Measurements from ENCODE around the gene RGS6. TPM values are rescaled to one million over a fixed set of nuclear protein-coding genes. Genes with fewer than 3 reads are reported as not detected.

The RGS6 gene
- total RNA-seq, 2 experiments from 2014 or later, result 0.39 to 0.57 TPM

DNA sequence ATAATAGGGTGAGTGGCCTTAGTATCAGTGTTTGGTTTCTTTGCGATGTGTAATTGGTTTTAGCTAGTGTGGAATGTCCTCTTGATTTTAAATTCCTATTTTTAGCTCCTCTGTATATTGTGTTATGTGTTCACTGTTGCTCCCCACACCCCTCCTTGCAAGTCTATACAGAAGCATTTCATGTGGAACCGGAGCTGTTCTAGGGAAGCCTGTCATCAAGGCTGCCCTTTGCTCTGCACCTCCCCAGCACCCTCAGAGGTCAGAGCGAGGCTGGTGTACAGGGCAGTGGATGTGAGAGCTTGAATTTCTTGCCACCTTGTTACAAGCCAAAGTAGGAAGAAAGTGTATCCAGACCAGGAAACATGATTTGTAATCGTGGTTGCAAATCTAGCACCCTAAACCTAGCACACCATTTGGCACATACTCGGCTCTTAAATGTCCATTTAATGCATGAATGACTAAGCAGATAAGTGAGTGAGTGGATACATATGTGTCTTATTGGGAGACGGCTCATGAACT lies 376.8 kb downstream of the RGS6 start:
- intact Hi-C loops (cut with DNase I, micrococcal nuclease), result loop anchor here in 1 of 2 experiments (10.0 kb wide), 1 partner anchor 374 kb away; the partner anchor contains the start of gene RGS6
- POLR2A ChIA-PET, result no interaction called here
- Mint-ChIP-seq H3K27ac (no peak overlapping the region), H3K36me3 (ENCODE audit: low read depth) (no peaks in the 10 kb centered on the region), H3K9me3 (ENCODE audit: low read depth) (peaks cover 10% of the 10 kb centered on the region), H3K4me3 (no peak overlapping the region), H3K27me3 (peaks cover 20% of the 10 kb centered on the region), H3K4me1 (peaks cover 8% of the 10 kb centered on the region)
- ATAC-seq, result no peak
- DNase-seq, result no peak
- CTCF ChIA-PET, result no interaction called here

DNA sequence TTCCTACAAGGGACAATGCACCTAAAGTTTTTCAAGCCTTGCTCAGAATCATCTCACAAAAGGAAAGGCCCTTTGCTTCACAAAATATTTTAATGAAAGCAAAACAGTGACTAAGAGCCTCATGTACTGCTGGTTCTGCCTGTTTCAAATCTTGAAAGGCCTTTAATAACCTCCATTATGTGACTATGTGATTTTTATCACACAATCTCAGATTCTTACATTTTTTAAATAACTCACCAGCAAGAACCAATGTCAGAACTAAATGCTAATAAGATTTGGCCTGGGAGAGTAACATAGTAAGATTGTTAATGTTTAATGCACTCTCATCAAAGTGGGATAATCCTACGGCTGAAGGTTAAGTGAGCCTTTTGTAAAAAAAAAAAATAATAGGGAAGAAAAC lies 378.9 kb downstream of the RGS6 start:
- H3K9me3 Mint-ChIP-seq (ENCODE audit: low read depth), result peaks cover 3% of the 10 kb centered on the region
- H3K36me3 Mint-ChIP-seq (ENCODE audit: low read depth), result no peaks in the 10 kb centered on the region
- ChIA-PET POLR2A (no interaction called here), CTCF (no interaction called here)
- DNase-seq, result no peak
- intact Hi-C loops (cut with DNase I, micrococcal nuclease), result no loop called here
- ATAC-seq, result no peak
- peaks cover 20% of the 10 kb centered on the region for H3K27me3 Mint-ChIP-seq
- no peak overlapping the region for H3K4me3 Mint-ChIP-seq
- H3K4me1 Mint-ChIP-seq, result no peaks in the 10 kb centered on the region
- no peak overlapping the region for H3K27ac Mint-ChIP-seq

DNA sequence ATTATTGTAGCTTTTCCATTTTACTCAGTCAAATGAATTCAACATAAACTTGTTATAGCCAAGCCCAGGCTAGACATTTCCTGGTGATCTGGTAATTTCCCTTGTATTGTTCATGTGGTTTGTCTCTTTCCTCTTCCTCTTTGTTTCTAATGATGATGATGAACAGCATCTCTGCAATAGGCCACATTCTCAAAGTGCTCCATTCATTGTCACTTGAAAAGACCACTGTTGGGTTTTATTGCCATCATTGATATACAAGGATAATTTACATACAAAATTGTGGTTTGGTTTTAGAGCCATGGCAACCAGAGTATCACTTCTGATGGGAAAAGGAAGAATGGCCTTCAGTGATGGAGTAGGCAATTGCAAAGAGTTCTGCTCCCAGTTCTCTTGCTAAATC lies 379.3 kb downstream of the RGS6 start:
- intact Hi-C loops (cut with DNase I, micrococcal nuclease), result no loop called here
- Mint-ChIP-seq H3K27me3 (peaks cover 20% of the 10 kb centered on the region), H3K27ac (no peak overlapping the region), H3K9me3 (ENCODE audit: low read depth) (peaks cover 2% of the 10 kb centered on the region), H3K36me3 (ENCODE audit: low read depth) (no peaks in the 10 kb centered on the region), H3K4me1 (no peaks in the 10 kb centered on the region), H3K4me3 (no peak overlapping the region)
- no peak for ATAC-seq
- ChIA-PET POLR2A (no interaction called here), CTCF (no interaction called here)
- no peak for DNase-seq

DNA sequence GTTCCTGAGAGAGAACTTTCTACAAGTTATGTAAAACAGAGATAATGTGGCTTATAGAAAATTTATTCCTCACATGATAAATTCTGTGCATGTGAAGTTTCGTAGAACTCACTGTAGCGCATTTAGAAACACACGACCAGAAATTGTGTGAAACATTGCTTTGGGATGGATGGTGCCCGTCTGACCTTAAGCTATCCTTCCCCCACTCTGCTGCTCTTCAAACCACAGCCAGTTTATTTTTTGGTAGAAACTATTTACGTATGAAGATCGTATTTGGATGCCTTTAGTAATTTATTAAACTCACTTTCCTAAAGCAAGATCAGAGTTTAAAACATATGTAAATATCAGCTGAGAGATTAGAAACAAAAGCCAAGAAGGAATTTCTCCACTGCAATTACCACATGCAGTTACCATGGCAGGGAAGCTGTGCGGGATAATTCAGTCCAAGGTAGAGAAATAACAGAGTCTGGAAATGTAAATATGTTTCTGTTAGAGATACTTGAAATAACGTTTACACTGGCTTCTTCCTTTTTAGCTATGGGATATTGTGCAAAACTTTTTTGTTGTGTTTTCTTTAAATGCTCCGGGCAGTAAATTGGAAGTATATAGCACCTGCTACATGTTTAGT lies 382.7 kb downstream of the RGS6 start:
- ChIA-PET POLR2A (no interaction called here), CTCF (interaction anchor here (0.7 kb wide), 1 partner anchor 74 kb away, joined by 3 read pairs; no protein-coding TSS in a partner anchor)
- no peak overlapping the region for H3K4me3 Mint-ChIP-seq
- ATAC-seq (no peak), DNase-seq (no peak)
- peaks cover 19% of the 10 kb centered on the region for H3K27me3 Mint-ChIP-seq
- intact Hi-C loops (cut with DNase I, micrococcal nuclease), result no loop called here
- H3K4me1 Mint-ChIP-seq, result no peaks in the 10 kb centered on the region
- no peak overlapping the region for H3K27ac Mint-ChIP-seq
- H3K9me3 Mint-ChIP-seq (ENCODE audit: low read depth), result peaks cover 2% of the 10 kb centered on the region
- no peaks in the 10 kb centered on the region for H3K36me3 Mint-ChIP-seq (ENCODE audit: low read depth)

DNA sequence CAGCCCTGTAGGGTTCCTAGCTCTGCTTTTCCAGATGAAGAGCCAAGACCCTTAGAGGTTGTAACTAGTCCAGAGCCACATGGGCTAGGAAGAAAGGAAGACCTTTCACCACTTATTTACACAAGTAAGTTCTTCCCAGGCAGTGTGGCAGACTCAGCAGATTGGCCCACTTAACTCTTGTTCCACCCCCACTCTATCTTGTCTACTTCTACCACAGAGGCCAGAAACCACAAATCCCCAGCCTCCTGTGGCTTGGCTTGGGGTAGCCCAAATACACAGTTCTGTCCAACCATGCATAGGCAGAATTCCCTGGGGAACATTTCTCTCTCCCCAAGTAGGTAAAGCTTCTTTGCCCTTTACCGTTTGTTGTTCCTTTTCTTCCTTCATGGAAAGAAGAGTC lies 383.5 kb downstream of the RGS6 start:
- no peak for ATAC-seq
- no peaks in the 10 kb centered on the region for H3K4me1 Mint-ChIP-seq
- peaks cover 18% of the 10 kb centered on the region for H3K27me3 Mint-ChIP-seq
- H3K9me3 Mint-ChIP-seq (ENCODE audit: low read depth), result peaks cover 2% of the 10 kb centered on the region
- POLR2A ChIA-PET, result no interaction called here
- DNase-seq, result no peak
- no peak overlapping the region for H3K4me3 Mint-ChIP-seq
- H3K27ac Mint-ChIP-seq, result no peak overlapping the region
- intact Hi-C loops (cut with DNase I, micrococcal nuclease), result no loop called here
- no peaks in the 10 kb centered on the region for H3K36me3 Mint-ChIP-seq (ENCODE audit: low read depth)
- CTCF ChIA-PET, result interaction anchor here (0.7 kb wide), 1 partner anchor 75 kb away, joined by 3 read pairs; no protein-coding TSS in a partner anchor

DNA sequence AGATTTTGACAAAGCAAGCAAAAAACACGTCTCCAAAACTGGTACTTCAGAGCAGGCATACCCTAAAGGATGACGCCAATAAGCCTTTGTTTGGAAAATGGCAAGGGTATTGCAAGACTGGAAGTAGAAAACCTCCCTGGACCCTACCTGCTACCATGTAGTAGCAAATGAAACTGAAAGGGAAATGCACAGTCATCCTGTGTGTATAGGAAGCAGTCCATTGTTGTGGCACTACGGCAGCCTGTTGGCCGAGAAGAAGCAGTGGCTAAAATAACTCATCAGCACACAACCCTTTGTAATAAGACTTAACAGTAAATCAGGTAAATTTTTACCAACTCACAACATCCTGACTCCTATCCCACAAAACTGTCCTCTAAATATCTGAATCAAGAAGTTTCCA lies 386.4 kb downstream of the RGS6 start:
- H3K4me3 Mint-ChIP-seq, result no peak overlapping the region
- DNase-seq (peak; percentile 11), ATAC-seq (peak; percentile 47)
- H3K4me1 Mint-ChIP-seq, result no peaks in the 10 kb centered on the region
- H3K27ac Mint-ChIP-seq, result no peak overlapping the region
- H3K9me3 Mint-ChIP-seq (ENCODE audit: low read depth), result peaks cover 2% of the 10 kb centered on the region
- intact Hi-C loops (cut with DNase I, micrococcal nuclease), result no loop called here
- ChIA-PET CTCF (no interaction called here), POLR2A (interaction anchor here (0.6 kb wide), 1 partner anchor 53 kb away, joined by 3 read pairs; no protein-coding TSS in a partner anchor)
- H3K27me3 Mint-ChIP-seq, result peaks cover 17% of the 10 kb centered on the region
- H3K36me3 Mint-ChIP-seq (ENCODE audit: low read depth), result no peaks in the 10 kb centered on the region

DNA sequence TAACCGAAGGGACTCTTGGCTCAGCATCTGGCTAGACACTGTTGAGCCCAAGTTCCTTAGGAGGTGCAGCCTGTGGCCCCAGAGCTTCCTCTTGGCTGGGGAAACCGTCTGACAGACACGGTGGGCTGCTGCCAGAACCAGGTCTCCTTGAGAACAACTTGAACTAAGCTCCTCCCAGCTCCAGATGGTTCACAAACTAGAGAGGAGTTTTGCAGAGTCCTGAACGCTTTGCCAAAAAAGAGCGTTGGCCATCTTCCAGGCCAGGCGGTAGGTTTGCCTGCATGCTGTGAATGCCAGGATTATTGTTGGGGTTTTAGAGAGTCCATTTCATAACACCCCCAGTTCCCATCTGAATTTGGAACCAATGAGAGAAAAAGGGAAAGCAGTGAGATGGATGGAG lies 399.8 kb downstream of the RGS6 start:
- Mint-ChIP-seq H3K4me3 (no peak overlapping the region), H3K27me3 (no peaks in the 10 kb centered on the region), H3K4me1 (no peaks in the 10 kb centered on the region), H3K9me3 (ENCODE audit: low read depth) (no peaks in the 10 kb centered on the region), H3K36me3 (ENCODE audit: low read depth) (no peaks in the 10 kb centered on the region), H3K27ac (no peak overlapping the region)
- DNase-seq (no peak), ATAC-seq (no peak)
- POLR2A ChIA-PET, result no interaction called here
- intact Hi-C loops (cut with DNase I, micrococcal nuclease), result no loop called here
- CTCF ChIA-PET, result interaction anchor here (1.1 kb wide), 1 partner anchor 88 kb away, joined by 3 read pairs; no protein-coding TSS in a partner anchor

DNA sequence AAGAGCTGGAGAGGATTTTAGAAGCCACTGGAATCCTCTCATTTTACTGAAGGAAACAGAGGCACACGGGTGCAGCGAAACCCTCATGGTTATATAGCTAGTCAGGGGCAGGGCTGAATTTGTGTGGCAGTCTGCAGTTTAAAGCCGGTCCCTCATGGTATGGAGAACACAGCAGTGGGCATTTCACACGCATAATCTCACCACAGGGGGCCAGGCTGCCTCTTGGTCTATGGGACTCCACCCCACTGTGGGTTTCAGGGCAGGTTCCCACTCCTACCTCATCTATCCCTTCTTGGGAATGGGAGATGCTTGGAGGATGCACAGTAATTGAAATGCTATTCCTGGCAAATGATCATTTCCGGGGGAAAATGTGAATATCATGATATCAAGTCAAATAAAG lies 400.6 kb downstream of the RGS6 start:
- POLR2A ChIA-PET, result no interaction called here
- H3K9me3 Mint-ChIP-seq (ENCODE audit: low read depth), result no peaks in the 10 kb centered on the region
- H3K27me3 Mint-ChIP-seq, result no peaks in the 10 kb centered on the region
- H3K36me3 Mint-ChIP-seq (ENCODE audit: low read depth), result no peaks in the 10 kb centered on the region
- CTCF ChIA-PET, result interaction anchor here (0.6 to 1.1 kb wide), 3 partner anchors 23 to 183 kb away, joined by 3 read pairs; no protein-coding TSS in a partner anchor
- intact Hi-C loops (cut with DNase I, micrococcal nuclease), result no loop called here
- H3K4me3 Mint-ChIP-seq, result no peak overlapping the region
- DNase-seq, result no peak
- ATAC-seq, result no peak
- H3K27ac Mint-ChIP-seq, result no peak overlapping the region
- no peaks in the 10 kb centered on the region for H3K4me1 Mint-ChIP-seq

DNA sequence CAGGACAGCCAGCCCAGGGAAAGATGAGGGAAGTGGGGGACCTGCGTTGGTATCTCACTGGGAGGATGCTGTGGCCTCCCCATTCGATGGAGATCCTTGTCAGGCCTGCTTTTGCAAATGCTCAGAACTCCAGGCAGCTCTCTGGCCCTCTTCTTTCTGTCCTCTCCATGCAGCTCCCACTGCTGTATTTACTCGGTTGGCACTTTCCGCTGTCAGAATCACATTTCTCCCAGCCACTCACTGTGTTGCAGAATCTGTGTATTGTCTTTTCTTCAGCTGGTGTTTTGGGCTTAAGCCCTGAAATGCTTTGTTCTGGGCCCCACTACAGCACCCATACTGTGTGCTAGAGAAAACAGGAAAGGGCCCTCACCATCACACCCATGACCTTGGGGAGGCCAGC lies 401.1 kb downstream of the RGS6 start:
- H3K27ac Mint-ChIP-seq, result no peak overlapping the region
- no peaks in the 10 kb centered on the region for H3K27me3 Mint-ChIP-seq
- no peaks in the 10 kb centered on the region for H3K36me3 Mint-ChIP-seq (ENCODE audit: low read depth)
- ATAC-seq (no peak), DNase-seq (no peak)
- CTCF ChIA-PET, result interaction anchor here (0.6 to 1.1 kb wide), 3 partner anchors 24 to 182 kb away, joined by 3 read pairs; no protein-coding TSS in a partner anchor
- no peak overlapping the region for H3K4me3 Mint-ChIP-seq
- no peaks in the 10 kb centered on the region for H3K4me1 Mint-ChIP-seq
- POLR2A ChIA-PET, result no interaction called here
- H3K9me3 Mint-ChIP-seq (ENCODE audit: low read depth), result no peaks in the 10 kb centered on the region
- intact Hi-C loops (cut with DNase I, micrococcal nuclease), result no loop called here

DNA sequence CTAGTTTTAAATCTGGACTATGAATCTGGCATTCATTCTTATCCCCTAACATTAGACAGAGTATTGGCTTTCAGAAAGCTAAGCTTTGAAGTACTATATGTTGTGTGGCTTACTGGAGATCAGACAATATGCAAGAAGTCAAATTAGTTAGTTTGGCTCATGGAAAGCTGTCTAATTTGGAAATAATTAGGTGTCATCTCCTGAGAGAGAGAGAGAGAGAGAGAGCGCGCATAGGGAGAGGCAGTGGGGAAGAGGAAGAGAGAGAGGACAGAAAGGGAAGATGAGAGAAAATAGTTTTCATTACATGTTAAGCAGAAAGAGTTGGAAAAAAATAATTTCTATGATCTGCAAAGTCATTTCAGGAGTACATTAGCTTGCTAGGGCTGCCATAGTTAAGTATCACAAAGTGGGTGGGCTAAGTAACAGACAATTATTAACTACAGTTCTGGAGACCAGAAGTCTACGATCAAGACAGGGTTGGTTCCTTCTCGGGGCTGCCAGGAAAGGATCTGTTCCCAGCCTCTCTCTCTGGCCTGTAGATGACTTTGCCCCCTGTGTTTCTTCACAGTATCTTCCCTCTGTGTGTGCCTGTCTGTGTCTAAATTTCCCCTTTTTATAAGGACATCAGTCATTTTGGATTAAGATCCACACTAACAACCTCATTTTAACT lies 404.2 kb downstream of the RGS6 start:
- Mint-ChIP-seq H3K4me3 (no peak overlapping the region), H3K9me3 (ENCODE audit: low read depth) (no peaks in the 10 kb centered on the region), H3K27me3 (peaks cover 2% of the 10 kb centered on the region), H3K4me1 (peaks cover 4% of the 10 kb centered on the region), H3K36me3 (ENCODE audit: low read depth) (no peaks in the 10 kb centered on the region), H3K27ac (no peak overlapping the region)
- ChIA-PET CTCF (no interaction called here), POLR2A (no interaction called here)
- intact Hi-C loops (cut with DNase I, micrococcal nuclease), result no loop called here
- ATAC-seq (no peak), DNase-seq (no peak)

DNA sequence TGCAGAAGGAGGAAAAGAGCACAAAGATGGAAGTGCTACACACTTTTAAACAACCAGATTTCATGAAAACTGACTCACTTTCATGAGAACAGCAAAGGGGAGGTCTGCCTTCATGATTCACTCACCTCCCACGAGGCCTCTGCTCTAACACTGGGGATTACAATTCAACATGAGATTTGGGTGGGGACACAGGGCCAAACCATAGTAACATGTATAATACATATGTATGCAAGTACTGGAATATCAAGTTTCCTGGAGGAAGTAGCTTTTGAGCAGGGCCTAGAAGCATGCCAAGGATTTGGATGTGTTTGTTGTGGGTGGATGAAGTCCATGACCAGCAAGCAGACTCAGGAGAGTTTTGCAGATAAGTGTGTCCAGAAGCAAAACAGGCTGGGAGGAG lies 409.0 kb downstream of the RGS6 start:
- ChIA-PET POLR2A (no interaction called here), CTCF (interaction anchor here (0.7 kb wide), 1 partner anchor 408 kb away, joined by 3 read pairs; no protein-coding TSS in a partner anchor)
- Mint-ChIP-seq H3K9me3 (ENCODE audit: low read depth) (no peaks in the 10 kb centered on the region), H3K4me3 (no peak overlapping the region), H3K4me1 (peaks cover 4% of the 10 kb centered on the region), H3K36me3 (ENCODE audit: low read depth) (no peaks in the 10 kb centered on the region), H3K27ac (no peak overlapping the region), H3K27me3 (peaks cover 2% of the 10 kb centered on the region)
- ATAC-seq (no peak), DNase-seq (no peak)
- intact Hi-C loops (cut with DNase I, micrococcal nuclease), result loop anchor here in 1 of 2 experiments (5.0 kb wide), 1 partner anchor 1089 kb away; no protein-coding TSS in a partner anchor

DNA sequence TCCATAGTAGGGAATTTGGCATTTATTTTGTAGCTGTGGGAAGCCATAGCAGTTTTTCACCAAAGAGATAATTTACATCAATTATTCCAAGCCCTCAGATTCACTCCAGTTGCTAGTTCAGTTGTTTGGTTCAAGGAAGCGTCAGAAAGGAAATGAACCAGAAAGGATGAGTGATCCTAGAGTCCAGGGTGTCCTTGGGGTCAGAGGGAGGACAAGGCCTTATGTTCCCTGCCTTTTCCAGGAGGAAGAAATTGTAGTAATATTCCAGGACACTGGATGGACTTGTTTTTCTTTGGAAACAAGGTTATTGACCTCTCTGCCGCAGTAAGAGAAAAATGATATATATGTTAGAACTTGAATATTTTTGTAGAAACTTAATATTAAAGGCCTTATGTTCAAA lies 409.5 kb downstream of the RGS6 start:
- Mint-ChIP-seq H3K4me3 (no peak overlapping the region), H3K36me3 (ENCODE audit: low read depth) (no peaks in the 10 kb centered on the region), H3K27ac (no peak overlapping the region), H3K4me1 (peaks cover 4% of the 10 kb centered on the region), H3K9me3 (ENCODE audit: low read depth) (no peaks in the 10 kb centered on the region), H3K27me3 (peaks cover 2% of the 10 kb centered on the region)
- ATAC-seq (no peak), DNase-seq (no peak)
- CTCF ChIA-PET, result no interaction called here
- POLR2A ChIA-PET, result no interaction called here
- intact Hi-C loops (cut with DNase I, micrococcal nuclease), result loop anchor here in 1 of 2 experiments (5.0 kb wide), 1 partner anchor 1089 kb away; no protein-coding TSS in a partner anchor
